CD4-positive, alpha-beta T cell treated with Interleukin-15 for 1 hour (primary cell): ENCODE measurements around the gene DNAH11.
"Not testable (repeated sequence)": the region's sequence is repeated elsewhere in the genome, so short reads cannot be mapped to it uniquely, and the experiment has no call there.

Experiments
- DNase-seq: peaks from one replicate; pipeline ENCODE4 v3.0.0-alpha.2; 2020

The DNAH11 gene

GRCh38 chr7:21805791-21806190, 263.0 kb downstream of the DNAH11 start:
- DNase-seq: no peak

DNA sequence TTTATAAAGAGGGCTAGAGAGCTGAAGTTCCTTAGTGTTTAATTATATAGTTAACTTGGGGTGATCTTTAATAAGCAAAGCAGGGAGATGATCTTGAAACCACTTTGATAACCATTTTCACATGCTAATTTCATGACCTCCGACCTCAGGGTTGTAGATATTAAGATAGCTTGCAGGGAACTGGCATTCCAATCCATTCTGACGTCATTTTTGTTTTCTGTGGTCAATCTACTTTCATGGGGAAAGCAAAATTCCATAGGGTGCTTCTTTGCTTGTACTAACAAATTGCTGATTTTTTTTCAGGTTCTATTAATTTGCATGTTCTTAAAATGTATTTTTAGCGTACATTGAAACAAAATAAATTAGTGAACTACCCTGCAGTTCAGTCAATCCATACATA, 263.5 kb downstream of the DNAH11 start:
- no peak for DNase-seq

GRCh38 chr7:21819048-21819447, 276.2 kb downstream of the DNAH11 start:
- no peak for DNase-seq

- no peak for DNase-seq
Observed at GRCh38 chr7:21828841-21829240, 286.0 kb downstream of the DNAH11 start.

GRCh38 chr7:21829731-21830130, 286.9 kb downstream of the DNAH11 start:
- DNase-seq: no peak

DNA sequence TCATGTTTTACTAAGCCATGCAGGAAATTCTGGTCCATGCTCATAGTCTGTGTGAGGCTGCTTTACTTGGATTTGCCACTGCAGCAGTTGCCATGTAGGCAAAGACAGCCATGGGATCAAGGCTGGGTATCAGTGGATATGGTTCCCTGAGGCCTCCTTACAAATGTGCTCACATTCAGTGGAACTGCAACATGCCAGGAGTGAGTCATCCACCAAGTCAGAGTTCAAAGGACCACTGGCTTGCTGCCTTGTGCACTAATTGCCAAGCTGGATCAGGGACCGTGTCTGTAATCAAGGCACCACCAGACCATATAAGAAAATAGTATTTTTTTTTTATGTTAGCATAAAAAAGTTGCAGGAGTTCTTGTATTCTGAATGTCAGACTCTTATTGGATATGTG, 301.9 kb downstream of the DNAH11 start:
- DNase-seq: no peak

- no peak for DNase-seq
Observed at GRCh38 chr7:21850531-21851285, 307.9 kb downstream of the DNAH11 start.

DNA sequence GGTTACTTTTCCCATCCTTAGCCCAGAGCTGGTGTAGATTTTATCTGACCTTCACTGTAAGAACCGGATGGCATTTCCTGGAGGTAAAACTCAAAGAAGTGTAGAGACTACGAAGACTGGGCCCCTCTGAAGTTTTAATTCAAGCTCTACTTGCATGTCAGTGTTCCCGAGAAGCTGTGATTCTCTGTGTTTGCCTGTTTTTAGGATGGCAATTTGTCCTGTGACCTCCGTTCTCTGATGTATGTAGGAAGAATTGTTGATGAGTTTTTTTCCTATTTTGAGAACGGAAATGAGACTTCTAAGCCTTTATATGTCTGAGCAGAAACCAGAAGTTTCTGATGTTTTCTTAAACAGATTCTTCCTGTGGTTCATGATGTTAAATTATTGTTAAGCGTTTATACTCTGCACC, 308.7 kb downstream of the DNAH11 start:
- DNase-seq: no peak

- DNase-seq: not testable (repeated sequence)
Observed at GRCh38 chr7:21865631-21866204, 322.9 kb downstream of the DNAH11 start.

DNA sequence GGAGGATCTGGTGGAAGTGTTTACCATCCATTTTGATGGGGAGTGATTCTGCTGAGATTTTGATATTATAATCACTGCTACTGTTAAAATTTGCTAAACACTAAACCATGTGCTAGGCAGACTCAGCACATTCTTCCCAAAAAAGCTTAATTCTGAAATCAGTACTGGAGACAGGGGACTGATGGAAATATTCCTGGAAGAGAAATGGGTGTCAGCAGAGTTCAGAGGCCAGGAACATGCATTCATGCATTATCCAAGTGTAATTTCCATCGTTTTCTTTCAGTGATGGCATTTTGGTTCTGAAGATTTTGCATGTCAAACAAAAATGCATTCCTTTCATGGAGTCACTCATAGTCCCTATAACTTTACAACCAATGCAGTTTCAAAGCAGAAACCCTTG, 323.9 kb downstream of the DNAH11 start:
- DNase-seq: no peak

DNA sequence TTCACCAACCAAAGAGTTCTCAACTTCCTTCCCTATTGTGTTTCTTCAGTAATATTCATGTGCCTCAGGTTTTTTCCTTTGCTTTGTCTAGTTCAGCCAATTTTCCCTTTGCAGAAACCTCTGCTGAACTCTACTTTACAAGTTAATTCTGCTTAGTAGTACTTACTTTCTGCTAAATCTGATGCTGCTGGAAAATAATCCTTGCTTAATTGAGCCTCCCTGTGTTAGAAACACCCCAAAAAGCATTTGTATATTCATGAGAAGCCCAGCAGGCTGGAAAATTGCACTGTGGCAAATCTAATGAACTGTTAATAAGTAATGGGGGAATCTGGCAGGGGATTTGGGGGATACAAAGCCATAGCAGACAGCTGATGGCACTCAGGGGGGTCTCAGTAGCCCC, 324.4 kb downstream of the DNAH11 start:
- no peak for DNase-seq

DNA sequence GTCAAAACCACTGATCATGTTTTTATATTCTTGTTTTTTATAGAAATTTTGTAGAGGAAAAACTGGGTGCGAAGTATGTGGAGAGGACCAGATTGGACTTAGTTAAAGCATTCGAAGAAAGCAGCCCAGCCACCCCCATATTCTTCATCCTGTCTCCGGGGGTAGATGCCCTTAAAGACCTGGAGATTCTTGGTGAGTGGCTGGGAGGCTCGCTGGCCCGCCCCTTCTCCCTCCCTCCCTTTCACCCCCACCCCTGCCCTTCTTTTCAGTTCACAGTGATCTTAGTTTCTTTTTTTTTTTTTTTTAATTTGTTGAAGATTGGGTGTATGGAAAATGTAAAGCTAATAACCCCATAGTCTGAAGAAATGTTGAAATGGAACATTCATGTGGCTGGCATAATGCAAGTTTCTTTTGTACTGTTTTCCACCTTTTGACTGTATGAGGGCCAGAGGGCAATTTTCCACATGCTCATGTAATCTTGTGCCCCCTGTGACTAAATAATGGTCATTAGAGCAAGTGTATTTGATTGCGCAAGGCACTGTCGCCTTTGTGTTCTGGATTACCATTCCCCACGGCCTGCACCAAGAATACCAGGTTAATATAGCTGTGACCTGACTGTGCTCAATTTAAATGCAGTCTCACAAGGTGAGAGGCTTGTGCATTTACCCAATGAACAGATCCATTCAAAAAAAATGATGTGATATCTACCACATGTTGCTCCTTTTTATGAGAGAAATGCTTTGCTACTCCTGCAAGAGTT, 325.2 kb downstream of the DNAH11 start:
- DNase-seq: no peak

DNA sequence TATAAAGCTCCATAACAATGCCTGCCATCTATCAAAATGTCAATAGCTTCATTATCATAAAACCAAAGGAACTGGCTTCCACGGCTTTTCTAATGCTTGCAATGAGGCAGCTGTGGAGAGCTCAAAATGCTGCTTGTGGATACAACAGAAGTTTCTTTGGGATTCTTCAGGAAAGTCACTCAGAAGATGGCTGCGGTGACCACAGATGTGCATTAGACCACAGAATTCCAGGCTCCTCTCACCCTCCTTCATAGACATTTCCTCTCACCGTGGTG, 325.7 kb downstream of the DNAH11 start:
- DNase-seq: no peak

- DNase-seq: no peak
Observed at GRCh38 chr7:21869785-21870402, 327.1 kb downstream of the DNAH11 start.

GRCh38 chr7:21883069-21883468, 340.2 kb downstream of the DNAH11 start:
- no peak for DNase-seq

GRCh38 chr7:21883501-21883900, 340.7 kb downstream of the DNAH11 start:
- DNase-seq: not testable (repeated sequence)

DNA sequence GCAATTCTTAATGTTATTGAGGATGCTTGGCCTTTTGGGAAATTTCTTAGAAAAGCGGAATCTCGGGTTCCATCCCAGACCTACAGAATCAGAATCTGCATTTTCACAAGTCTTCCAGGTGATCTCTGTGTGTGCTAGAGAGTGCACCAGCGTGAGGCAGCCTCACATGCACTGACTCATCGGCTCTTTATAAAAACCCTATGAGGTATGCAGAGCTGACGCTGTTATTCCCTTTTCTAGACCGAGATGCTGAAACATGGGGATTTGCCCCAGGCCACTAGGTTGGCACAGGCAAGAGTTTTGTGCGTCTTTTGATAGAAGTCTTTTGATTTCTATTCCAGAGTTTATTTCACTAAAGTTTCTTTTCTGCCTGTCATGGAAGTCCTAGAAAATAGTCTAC, 341.7 kb downstream of the DNAH11 start:
- DNase-seq: no peak

- no peak for DNase-seq
Observed at GRCh38 chr7:21886396-21886795, 343.6 kb downstream of the DNAH11 start.

DNA sequence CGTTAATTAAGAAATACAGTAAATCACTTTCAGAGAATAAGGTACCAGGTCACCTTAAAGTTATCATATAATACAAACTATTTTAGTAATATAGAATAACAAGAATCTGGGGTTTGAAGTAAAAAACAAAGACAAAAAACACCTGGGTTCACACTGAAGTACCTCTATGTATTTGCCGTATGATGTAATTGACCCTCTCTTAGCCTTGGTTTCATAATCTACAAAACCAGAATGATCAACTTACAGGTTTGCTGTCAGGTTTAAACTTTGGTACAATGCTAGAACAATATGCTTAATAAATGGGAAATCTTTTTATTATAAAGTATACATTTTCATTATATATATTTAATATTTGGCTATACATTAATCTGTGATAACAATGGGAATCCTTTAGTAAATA, 344.5 kb downstream of the DNAH11 start:
- no peak for DNase-seq

- no peak for DNase-seq
Observed at GRCh38 chr7:21887779-21888178, 344.9 kb downstream of the DNAH11 start.

DNA sequence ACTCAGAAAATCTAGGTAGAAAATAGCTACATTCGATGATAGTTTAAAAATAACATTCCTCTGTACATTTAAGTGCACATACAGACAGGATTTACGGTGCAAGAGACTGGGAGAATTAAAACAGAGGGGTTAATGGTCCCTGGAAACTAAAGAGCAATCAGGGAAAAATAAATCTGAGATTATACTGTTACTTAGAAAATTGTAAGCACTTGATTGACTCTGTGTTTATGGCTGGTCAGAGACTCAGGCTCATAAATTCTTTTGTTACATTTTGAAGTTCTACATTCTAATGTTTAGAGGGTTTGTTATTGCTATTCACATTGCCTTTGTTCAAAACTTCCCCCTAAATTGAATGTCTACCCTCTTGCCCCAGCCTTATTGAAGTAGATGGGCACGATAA, 348.5 kb downstream of the DNAH11 start:
- no peak for DNase-seq

GRCh38 chr7:21893401-21893800, 350.6 kb downstream of the DNAH11 start:
- no peak for DNase-seq

DNA sequence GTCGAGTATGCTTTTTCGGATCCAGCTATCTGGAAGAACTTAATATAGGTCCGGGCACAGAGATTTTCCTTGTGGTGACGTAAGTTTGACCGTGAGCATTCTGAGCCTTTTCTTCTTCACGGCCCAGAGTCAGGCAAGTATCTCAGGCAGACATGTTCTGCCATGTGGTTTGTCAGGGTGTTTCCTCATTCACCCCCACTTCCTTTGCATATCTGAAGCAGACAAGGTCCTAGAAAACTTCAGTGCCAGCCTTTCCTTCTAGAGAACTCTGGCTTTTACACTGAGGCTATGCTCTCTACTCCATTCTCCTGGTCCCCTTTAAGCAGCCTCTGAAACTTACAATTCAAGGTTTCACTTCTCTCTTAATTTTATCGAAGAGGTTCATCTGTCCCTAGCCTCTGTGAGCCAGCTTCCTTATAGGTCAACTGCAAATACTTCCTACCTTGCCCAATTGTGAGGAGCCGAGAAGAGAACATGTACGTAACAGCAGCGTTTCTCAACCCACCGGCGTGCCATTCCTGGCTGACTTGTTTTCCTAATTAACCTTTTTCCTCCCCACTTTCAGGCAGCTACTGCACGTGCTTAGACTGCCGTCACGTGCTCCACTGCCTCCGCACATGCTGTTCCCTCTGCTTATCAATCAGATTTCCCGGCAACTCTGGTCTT, 355.6 kb downstream of the DNAH11 start:
- DNase-seq: peak; percentile 27
